GM12873 (cell line): Measurements from ENCODE around the gene PGAM5.

Experiments used
- TF ChIP-seq, protein P1 (sequence below): IDR thresholded peaks from 2 replicates; pipeline ENCODE4 v1.5.1; 2012; ENCODE audit warnings: low read depth, mild to moderate bottlenecking, moderate library complexity, low read length, control low read depth; ENCODE audit not compliant: insufficient read depth; ENCODE audit errors: missing control alignments

PGAM5 gene

DNA sequence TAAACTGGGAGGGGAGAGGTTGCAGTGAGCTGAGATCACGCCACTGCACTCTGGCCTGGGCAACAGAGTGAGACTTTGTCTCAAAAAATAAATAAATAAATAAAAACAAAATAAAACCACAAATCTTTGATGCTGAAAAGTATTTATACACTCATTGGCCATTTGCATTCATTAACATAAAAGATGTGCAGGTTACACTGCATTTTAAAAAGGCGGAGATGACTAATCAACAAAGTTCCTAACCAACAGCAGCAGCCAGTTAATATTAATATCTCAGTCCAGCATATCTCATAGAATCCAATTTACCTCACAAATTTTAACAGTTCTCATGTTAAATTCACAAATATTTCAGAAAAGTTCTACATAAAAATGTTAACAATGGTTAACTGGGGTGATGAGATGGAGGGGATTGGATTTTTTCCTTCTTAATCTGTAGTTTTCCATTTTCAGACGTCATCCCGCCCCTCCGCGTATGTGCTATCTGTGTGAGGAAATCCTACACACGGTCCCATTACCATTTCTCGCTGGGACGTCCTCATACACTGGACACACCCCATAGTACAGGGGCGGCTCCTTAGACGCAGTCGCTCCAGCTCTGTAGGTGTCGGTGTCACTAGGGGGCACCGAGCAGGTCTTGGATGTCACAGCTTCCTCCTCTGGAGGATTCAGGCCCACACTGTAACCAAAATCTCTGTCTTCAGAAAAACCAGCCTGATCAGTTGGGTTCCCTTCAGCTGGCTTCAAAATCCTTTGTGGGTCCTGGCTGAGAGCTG, 43.7 kb downstream of the PGAM5 start:
- TF ChIP-seq, protein P1, sequence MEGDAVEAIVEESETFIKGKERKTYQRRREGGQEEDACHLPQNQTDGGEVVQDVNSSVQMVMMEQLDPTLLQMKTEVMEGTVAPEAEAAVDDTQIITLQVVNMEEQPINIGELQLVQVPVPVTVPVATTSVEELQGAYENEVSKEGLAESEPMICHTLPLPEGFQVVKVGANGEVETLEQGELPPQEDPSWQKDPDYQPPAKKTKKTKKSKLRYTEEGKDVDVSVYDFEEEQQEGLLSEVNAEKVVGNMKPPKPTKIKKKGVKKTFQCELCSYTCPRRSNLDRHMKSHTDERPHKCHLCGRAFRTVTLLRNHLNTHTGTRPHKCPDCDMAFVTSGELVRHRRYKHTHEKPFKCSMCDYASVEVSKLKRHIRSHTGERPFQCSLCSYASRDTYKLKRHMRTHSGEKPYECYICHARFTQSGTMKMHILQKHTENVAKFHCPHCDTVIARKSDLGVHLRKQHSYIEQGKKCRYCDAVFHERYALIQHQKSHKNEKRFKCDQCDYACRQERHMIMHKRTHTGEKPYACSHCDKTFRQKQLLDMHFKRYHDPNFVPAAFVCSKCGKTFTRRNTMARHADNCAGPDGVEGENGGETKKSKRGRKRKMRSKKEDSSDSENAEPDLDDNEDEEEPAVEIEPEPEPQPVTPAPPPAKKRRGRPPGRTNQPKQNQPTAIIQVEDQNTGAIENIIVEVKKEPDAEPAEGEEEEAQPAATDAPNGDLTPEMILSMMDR, result peak; percentile 3

DNA sequence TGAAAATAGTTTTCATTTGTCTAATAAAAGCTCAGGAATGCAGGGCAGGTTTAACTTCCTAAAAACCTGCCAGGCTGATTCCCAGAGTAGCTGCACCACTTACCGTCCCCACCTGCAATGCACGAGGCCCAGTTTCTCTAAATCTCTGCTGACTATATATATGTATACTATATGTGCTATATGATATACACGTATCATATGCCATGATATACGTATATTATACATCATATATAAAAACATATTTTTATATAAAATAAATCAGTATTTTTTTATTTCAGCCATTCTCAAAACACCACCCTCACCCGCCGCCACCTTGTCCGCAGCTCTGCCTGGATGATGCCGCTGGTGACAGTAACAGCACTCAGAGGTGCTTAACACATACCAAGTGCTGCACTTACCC, 48.7 kb downstream of the PGAM5 start:
- TF ChIP-seq, protein P1, result no peak

GRCh38 chr12:132761032-132761920, 50.6 kb downstream of the PGAM5 start, which contains the start of gene ANKLE2:
TSS of gene ANKLE2 (minus strand) at chr12:132761832. CDS start at chr12:132761798, 34 bp downstream.
- TF ChIP-seq, protein P1, result no peak

GRCh38 chr12:132761921-132762583, 51.4 kb downstream of the PGAM5 start:
- TF ChIP-seq, protein P1, result peak; percentile 27

DNA sequence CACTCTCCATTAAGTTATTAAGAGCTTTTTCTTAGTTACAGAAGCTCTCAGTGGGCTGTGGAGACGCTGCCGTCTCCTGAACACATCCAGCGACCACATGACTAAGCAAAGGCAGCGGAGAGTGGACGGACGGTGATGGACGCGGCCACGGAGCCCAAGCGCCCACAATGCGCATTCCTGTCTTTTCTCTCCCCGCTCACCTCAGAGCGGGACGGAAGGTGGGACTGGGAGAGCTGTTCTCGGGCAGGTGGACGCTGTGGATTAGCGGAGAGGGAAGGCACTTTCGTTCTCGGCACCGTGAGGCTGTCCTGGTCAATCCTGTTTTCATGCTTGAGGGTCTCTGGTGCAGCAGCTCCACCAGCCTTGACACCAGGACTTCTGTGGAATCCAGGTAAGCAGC, 53.6 kb downstream of the PGAM5 start:
- TF ChIP-seq, protein P1, result no peak

DNA sequence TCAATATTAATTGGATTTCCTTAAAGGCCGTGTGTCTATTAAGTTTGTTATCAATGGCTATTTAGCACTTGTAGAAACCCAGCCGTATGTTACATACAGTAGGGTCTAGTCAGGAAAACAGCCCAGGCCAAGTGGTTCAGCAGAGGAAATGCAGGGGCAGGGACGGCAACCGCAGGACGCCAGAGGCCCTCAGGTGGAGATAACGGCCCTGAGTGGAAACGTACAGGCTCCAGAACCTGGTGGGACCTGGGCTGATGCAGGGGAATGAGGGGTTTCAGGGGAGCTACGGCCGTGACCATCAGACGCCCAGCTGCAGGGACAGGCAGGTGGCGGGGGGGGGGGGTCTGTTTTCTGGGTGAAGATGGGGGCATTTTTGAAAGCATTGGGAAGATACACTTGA, 54.7 kb downstream of the PGAM5 start:
- TF ChIP-seq, protein P1, result no peak

- TF ChIP-seq, protein P1, result no peak
Observed at GRCh38 chr12:132766380-132767085, 55.9 kb downstream of the PGAM5 start.
